ENCODE results near the gene SYT15B.
"Not testable (repeated sequence)": the region's sequence is repeated elsewhere in the genome, so short reads cannot be mapped to it uniquely, and the experiment has no call there.

GRCh38 chr10:47775361-47776231 is 12.2 kb upstream of the SYT15B start:
- TF ChIP-seq CTCF (IDR thresholded peaks at IDR 0.05 in 4 of 5, conservative IDR thresholded peaks at IDR 0.05 in 1 of 5); POLR2A (IDR thresholded peaks at IDR 0.05): not testable (repeated sequence)
